ENCODE data around the gene TNFSF4.

TNFSF4 gene

DNA sequence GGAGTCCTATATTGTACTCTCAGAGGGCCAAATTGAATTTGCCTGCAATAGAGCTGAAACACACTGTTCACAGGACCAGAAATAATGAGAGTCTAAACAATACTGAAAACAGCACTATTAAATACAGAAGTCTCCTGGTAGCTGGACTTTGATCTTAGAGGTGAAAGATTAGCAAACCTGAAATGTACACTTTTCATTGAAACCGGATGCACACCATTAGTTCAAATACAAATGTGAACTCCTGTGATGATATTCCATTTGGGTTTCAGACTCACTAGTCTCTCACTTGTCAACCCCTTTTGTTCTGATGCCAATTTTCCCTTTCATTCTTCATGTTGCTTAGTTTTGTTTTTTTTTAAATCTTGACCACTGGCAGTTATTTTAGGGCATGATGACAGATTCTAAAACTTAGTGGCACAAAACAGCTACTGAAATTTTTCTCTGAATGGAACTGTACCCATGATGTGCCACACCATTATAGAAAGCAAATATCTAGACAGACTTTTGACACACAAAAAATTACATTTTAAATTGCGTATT lies 5.9 kb upstream of the TNFSF4 start:
- Histone ChIP-seq H3K4me3 (no peak overlapping the region), H3K27ac (no peak overlapping the region)

DNA sequence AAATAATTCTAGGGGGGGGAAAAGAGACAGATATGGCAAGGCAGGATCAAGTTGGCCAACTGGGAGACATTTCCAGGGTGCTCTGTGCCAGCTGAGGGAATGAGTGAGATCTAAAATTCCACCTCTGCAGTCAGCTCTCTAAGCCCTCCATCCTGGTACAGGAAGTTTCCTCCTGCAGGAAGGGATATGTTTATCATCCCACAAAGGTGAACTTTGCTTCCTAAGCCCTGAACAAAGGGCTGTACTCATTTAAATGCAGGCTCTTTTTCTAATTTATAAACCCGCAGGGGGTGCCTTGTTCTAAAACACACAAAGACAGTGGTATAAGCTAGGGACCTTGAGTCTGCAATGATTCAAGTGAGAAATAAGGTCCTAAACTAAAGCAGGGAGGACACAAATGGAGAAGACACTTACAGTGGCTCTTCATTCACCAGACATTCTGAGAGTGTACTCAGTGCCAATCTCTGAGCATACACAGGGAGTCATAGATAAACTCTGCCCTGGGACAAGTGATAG lies 3.6 kb upstream of the TNFSF4 start:
- no peak overlapping the region for H3K4me3 ChIP-seq
- no peak overlapping the region for H3K27ac ChIP-seq

- Histone ChIP-seq H3K4me3 (no peak overlapping the region), H3K27ac (no peak overlapping the region)
Measured at GRCh38 chr1:173210283-173210682, 3.2 kb upstream of the TNFSF4 start.

- no peak overlapping the region for H3K4me3 ChIP-seq
- H3K27ac ChIP-seq: no peak overlapping the region
Measured at GRCh38 chr1:173208868-173209267, 1.7 kb upstream of the TNFSF4 start.

DNA sequence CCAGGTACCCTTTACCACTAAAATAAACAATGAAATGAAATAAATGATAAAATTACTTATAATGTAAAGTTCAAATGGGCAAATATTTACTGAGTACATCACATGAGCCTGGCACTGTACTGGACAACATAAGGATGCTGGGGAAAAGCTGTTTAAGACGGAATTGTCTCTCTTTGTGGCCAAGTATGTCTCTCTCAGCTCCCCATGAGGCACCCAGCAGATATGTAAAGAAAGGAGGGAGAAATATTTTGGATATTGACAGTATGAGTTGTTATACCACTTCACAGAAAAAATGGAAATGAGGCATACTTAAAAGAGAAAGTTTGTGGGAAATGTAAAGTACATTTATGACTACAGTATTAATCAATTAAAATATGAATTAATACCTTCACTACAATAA lies 1.0 kb upstream of the TNFSF4 start:
- Histone ChIP-seq H3K27ac (no peak overlapping the region), H3K4me3 (no peak overlapping the region)

- no peak overlapping the region for H3K4me3 ChIP-seq
- peak overlapping the region in 6 of 21 experiments; percentile 17 to 66 (median 56) for H3K27ac ChIP-seq
Measured at GRCh38 chr1:173205146-173206051, 1.7 kb downstream of the TNFSF4 start.

DNA sequence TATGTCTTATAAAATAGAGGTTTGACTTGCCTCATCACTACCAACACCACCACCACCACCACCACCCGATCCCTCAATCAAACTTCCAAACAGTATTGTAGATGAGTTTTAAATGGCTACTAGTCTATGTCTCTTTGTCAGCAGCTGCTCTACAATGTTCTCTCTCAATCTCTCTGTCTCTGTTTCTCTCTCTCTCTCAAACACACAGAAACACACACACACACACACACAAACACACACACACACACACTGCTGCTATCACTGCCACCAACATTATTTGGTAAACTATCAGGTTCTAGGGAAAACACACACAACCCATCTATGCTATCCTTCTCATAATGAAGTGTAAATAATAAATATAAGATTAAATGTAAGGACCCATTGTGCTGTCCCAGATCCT lies 2.4 kb downstream of the TNFSF4 start:
- Histone ChIP-seq H3K27ac (peak overlapping the region in 3 of 21 experiments; percentile 63 to 66 (median 64)), H3K4me3 (no peak overlapping the region)

DNA sequence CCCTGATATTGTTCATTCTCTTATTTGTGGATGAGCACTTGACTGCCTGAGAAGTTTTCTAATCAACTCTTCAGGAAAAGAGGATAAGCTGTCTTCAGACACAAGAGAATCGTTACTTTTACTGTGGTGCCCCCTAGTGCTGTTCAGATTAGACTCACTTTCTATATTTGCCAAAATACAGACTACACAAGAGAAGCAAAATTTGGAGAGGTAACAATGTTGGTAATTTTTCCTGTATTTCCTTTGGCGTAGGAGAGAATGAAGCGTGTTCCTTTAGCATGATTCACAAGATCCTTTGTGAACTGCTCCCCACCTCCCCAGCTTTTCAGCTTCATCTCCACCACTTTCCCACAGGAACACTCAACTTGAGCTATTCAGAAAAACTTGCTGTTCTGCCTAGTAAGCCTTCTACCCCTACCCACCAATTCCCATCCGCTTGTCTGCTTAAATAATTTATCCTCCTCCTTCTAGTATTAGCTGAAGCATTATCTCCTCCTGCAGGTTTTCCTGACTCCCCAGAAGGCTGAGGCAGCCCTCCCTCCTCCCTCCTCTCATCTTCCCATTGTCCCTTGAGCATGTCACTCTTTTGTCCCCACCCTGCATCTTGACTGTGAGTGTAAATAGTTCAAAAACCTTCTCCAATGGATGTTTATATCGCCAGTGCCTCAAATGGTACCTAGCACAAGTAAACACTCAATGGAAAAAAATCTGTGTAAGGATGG lies 4.5 kb downstream of the TNFSF4 start:
- Histone ChIP-seq H3K27ac (peak overlapping the region in 1 of 21 experiments; percentile 18), H3K4me3 (no peak overlapping the region)

GRCh38 chr1:173201969-173202368 lies 5.2 kb downstream of the TNFSF4 start:
- Histone ChIP-seq H3K4me3 (no peak overlapping the region), H3K27ac (no peak overlapping the region)

GRCh38 chr1:173195596-173196088 lies 11.5 kb downstream of the TNFSF4 start:
- H3K27ac ChIP-seq: no peak overlapping the region

GRCh38 chr1:173193639-173194038 lies 13.5 kb downstream of the TNFSF4 start:
- no peak overlapping the region for H3K27ac ChIP-seq
- no peak overlapping the region for H3K4me3 ChIP-seq

More at GRCh38 chr1:173195596-173196088, 11.5 kb downstream of the TNFSF4 start:
- H3K4me3 ChIP-seq: no peak overlapping the region

GRCh38 chr1:173191011-173191705 lies 16.0 kb downstream of the TNFSF4 start:
- no peak overlapping the region for H3K4me3 ChIP-seq
- H3K27ac ChIP-seq: peak overlapping the region in 8 of 21 experiments; percentile 5 to 74 (median 34)

- no peak overlapping the region for H3K4me3 ChIP-seq
- peak overlapping the region in 13 of 21 experiments; percentile 5 to 74 (median 36) for H3K27ac ChIP-seq
Measured at GRCh38 chr1:173190101-173190936, 16.8 kb downstream of the TNFSF4 start.

- no peak overlapping the region for H3K4me3 ChIP-seq
- no peak overlapping the region for H3K27ac ChIP-seq
Measured at GRCh38 chr1:173187671-173188237, 19.4 kb downstream of the TNFSF4 start.

DNA sequence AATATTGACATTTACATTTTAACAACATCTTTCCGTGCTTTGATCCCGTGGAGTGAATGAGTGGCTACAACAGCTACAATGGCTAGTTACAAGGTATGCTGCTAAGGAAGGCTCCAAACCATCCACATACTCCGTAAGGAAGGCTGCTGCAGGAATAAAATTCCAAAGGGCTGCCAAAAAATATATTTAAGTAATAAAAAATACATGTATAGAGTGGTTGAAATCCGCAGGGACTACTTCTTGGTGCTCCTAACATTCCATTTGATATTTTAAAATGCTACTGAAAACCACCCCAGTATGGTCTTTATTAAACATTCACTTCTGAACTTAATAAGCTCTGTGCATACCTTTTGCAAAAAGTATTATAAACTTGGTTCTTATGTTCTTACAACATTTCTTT lies 25.3 kb downstream of the TNFSF4 start:
- no peak overlapping the region for H3K27ac ChIP-seq
- H3K4me3 ChIP-seq: no peak overlapping the region

DNA sequence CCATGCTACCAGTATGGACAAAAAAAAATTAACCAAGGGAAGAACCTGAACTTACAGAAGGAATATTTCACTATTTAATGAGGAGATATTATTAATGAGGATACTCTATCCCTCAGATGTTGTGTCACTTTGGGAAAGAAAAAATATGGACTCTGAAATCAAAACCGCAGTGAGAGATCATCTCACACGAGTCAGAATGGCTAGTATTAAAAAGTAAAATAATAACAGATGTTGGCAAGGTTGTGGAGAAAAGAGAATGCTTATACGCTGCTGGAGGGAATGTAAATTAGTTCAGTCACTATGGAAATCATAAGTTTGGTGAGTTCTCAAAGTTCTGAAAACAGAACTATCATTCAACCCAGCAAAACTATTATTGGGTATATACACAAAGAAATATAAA lies 30.9 kb downstream of the TNFSF4 start:
- H3K4me3 ChIP-seq: no peak overlapping the region
- no peak overlapping the region for H3K27ac ChIP-seq

DNA sequence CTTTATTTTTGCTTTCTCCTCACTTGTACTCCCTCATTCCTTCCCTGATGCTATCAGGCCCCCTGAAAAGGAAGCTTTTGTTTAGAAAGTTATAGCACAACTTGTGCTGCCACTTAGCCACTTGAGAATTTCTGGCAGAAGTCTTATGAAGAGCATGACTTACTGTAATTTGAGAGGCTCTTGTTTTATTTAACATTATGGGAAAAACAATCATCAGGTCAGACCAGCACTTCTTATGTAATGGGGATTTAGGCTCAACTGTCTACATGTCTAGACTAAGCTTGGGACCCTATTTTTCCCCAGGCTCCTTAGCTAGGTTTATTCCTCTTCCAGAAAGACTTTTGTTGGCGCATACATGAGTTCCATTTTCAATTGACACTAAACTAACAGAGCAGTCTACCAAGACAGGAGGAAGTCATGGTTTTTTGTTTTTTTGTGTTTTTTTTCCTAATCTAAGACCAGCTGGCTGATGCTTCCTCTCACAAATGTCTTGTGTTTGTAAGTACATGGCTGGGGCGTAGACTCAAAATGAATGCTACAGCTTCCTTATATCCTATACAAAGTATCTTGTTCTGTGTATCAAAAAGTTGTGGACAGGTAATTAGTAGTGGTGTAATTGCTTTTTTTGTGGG lies 31.5 kb downstream of the TNFSF4 start:
- no peak overlapping the region for H3K27ac ChIP-seq
- no peak overlapping the region for H3K4me3 ChIP-seq

DNA sequence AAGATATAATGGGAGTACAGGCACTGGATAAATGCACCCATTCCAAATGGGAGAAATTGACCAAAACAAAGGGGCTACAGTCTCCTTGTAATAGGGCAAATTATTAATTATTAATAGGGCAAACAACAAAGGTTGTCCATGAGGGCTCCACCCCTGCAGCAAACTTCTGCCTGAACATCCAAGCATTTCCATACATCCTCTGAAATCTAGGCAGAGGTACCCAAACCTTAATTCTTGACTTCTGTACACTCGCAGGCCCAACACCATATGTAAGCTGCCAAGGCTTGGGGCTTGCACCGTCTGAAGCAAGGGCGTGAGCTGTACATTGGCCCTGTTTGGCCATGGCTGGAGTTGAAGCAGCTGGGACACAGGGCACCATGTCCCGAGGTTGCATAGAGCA lies 33.7 kb downstream of the TNFSF4 start:
- Histone ChIP-seq H3K4me3 (no peak overlapping the region), H3K27ac (no peak overlapping the region)
